HG03469 (cell line): Measurements from ENCODE around the gene DLX1.
"Not testable (repeated sequence)": the region's sequence is repeated elsewhere in the genome, so short reads cannot be mapped to it uniquely, and the experiment has no call there.

Experiments used
- ATAC-seq: cut with Tn5 transposase; IDR thresholded peaks from one replicate; pipeline ENCODE4 v1.9.1; 2021; ENCODE audit warnings: mild to moderate bottlenecking, moderate library complexity, moderate number of reproducible peaks; ENCODE audit not compliant: unreplicated experiment

The DLX1 gene

GRCh38 chr2:172063446-172063845 is 21.9 kb upstream of the DLX1 start:
- no peak for ATAC-seq

GRCh38 chr2:172065111-172065510 is 20.2 kb upstream of the DLX1 start:
- ATAC-seq = no peak

- no peak for ATAC-seq
Measured at GRCh38 chr2:172066394-172066886, 18.9 kb upstream of the DLX1 start.

GRCh38 chr2:172067905-172068304 is 17.4 kb upstream of the DLX1 start:
- ATAC-seq = not testable (repeated sequence)

GRCh38 chr2:172070936-172071335 is 14.4 kb upstream of the DLX1 start:
- ATAC-seq = no peak

GRCh38 chr2:172072303-172072702 is 13.0 kb upstream of the DLX1 start:
- ATAC-seq = no peak

- ATAC-seq = no peak
Measured at GRCh38 chr2:172072706-172073105, 12.6 kb upstream of the DLX1 start.

GRCh38 chr2:172073518-172073917 is 11.8 kb upstream of the DLX1 start:
- ATAC-seq = no peak

GRCh38 chr2:172074254-172074653 is 11.1 kb upstream of the DLX1 start:
- ATAC-seq = no peak

- no peak for ATAC-seq
Measured at GRCh38 chr2:172079416-172079815, 5.9 kb upstream of the DLX1 start.

- ATAC-seq = no peak
Measured at GRCh38 chr2:172079838-172080640, 5.3 kb upstream of the DLX1 start.

GRCh38 chr2:172080641-172081220 is 4.6 kb upstream of the DLX1 start:
- ATAC-seq = no peak

GRCh38 chr2:172081221-172082022 is 3.9 kb upstream of the DLX1 start:
- no peak for ATAC-seq

GRCh38 chr2:172082105-172082943 is 3.0 kb upstream of the DLX1 start:
- ATAC-seq = no peak

GRCh38 chr2:172082944-172083627 is 2.2 kb upstream of the DLX1 start:
- no peak for ATAC-seq

- no peak for ATAC-seq
Measured at GRCh38 chr2:172083628-172084394, 1.5 kb upstream of the DLX1 start.

GRCh38 chr2:172084395-172084644 is 987 bp upstream of the DLX1 start:
- ATAC-seq = no peak

GRCh38 chr2:172084645-172085459 is 455 bp upstream of the DLX1 start:
- ATAC-seq = peak; percentile 81
